GM18870 (cell line): ENCODE data around the gene RNF214.
"Not testable (repeated sequence)": the region's sequence is repeated elsewhere in the genome, so short reads cannot be mapped to it uniquely, and the experiment has no call there.

Source experiments
- ATAC-seq: cut with Tn5 transposase; IDR thresholded peaks from one replicate; pipeline ENCODE4 v1.9.1; 2021; ENCODE audit warnings: moderate library complexity; ENCODE audit not compliant: unreplicated experiment

Gene RNF214

DNA sequence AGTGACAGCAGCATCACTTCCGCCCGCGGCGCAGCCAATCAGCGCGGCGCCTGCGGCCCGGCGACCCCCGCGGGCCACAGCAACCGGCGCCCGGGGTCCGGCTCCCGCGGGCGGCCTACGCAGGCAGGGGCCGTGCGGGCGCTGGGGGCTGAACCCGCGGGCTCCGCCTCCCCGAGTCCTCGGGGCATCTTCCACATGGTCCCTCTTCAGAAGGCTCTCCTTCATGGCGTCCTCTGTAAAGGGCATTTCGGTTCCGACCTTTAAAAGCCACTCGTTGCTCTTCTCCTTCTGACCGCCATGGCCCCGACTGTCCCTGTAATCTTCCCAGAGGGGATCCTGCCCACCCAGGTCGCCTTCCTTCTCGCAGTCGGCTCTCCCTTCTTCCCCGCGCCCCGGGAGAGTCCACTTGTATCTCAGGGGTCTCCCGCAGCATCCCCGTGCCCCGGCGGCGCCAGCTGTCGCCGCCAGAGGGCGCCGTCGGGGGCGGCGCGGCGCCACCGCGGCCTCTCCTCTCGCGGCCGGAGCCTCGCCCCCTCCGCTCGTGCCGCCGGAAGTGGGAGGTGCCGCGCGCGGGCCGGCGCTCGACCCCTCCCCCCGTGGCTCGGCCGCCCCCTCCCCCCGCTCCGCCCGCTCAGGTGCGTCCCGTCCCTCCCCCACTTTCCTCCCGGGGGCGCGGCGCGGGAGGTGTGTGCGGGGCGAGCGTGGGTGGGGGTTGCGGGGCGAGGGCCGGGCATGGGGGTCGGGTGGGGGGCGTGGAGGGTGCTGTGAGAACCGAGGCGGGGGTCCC, at the start of gene RNF214:
Gene RNF214 (plus strand): TSS at position 580 of the 787 bp plus-strand sequence. CDS start 1,602 bp downstream, outside the sequence.
- ATAC-seq: peak; percentile 38

DNA sequence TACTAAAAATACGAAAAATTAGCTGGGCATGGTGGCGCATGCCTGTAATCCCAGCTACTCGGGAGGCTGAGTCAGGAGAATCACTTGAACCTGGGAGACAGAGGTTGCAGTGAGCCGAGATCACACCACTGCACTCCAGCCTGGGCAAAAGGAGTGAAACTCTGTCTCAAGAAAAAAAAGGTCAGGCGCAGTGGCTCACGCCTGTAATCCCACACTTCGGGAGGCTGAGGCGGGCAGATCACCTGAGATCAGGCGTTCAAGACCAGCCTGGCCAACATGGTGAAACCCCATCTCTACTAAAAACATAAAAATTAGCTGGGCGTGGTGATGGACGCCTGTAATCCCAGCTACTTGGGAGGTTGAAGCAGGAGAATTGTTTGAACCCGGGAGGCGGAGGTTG, 49.3 kb upstream of the RNF214 start:
- ATAC-seq: not testable (repeated sequence)

DNA sequence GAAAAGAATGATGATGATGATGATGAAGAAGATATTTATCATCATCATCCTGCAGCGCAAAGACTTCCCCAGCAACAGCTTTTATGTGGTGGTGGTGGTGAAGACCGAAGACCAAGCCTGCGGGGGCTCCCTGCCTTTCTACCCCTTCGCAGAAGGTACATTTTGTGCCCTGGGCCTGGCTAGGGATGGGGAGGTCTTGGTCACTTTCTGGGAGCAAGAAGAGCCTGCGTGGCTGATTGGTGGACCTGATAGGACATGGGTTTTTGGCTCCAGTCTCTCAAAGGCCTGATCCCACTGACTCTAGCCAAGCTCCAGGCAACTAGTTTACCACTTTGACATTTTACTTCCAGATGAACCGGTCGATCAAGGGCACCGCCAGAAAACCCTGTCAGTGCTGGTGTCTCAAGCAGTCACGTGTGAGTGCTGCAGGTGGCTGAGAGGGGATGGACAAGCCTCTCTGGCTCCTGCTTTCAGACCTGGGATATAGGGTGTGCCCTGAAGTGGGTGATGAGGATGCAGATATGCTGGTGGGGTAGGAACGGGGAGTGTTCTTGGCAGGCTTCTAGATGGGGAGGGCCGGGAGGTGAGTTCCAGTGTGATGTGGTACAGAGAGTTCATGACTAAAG, 48.6 kb upstream of the RNF214 start:
- no peak for ATAC-seq

DNA sequence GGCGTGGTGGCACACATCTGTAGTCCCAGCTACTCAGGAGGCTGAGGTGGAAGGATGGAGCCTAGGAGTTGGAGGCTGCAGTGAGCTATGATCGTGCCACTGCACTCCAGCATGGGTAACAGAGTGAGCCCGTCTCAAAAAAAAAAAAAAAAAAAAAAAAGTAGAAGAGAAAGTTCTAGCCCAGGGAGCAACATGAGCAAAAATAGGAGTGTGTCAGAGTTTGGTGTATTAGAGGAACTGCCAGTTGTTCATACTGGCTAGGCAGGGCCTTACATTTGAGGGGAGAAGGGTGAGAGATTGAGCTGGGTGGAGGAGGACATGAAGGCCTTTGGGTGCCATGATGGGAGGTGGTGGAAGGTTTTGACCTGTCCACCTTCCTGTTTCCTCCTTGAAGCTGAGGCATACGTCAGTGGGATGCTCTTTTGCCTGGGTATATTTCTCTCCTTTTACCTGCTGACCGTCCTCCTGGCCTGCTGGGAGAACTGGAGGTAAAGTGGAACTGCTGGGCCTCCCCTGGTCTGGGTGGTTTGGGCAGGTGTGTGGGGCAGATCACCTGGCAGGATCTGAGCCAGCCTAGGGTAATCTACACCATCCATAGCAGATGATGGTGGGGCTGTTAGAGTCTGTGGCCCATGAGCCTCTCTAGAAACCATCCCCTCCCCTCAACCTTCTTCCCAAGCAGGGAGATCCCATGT, 46.6 kb upstream of the RNF214 start:
- ATAC-seq: no peak

DNA sequence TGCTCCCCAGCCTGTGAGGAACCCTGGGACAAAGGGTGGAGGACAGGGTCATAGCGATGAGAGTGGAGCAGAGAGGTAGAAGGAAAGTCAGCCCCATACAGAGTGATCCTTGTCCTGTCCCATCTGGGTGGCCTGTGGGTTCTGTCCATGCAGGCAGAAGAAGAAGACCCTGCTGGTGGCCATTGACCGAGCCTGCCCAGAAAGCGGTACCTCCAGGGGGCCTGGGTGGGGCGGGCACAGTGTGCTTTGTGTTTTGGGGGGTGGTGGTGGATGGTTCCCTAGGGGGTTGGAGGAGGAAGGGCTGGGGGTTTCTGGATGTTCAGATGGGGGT, 46.1 kb upstream of the RNF214 start:
- no peak for ATAC-seq

DNA sequence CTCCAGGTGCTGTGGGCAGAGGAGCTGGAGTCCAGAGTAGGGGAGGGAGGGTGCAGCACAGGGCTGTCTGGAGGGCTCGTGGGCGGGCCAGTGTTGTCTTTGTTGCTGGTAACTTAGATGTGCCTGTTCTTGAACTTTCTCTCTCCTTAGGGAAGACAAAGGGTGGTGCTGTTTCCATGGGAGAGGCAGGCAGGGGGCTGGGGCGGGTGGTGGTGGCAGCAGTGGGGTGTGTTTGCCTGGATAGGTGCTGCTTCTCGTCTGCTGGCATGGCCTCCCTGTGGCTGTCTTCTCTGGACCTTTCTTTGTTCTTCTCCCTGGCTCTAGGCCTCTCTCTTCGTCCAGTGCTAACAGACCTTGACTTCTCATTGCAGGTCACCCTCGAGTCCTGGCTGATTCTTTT, 45.5 kb upstream of the RNF214 start:
- ATAC-seq: no peak

DNA sequence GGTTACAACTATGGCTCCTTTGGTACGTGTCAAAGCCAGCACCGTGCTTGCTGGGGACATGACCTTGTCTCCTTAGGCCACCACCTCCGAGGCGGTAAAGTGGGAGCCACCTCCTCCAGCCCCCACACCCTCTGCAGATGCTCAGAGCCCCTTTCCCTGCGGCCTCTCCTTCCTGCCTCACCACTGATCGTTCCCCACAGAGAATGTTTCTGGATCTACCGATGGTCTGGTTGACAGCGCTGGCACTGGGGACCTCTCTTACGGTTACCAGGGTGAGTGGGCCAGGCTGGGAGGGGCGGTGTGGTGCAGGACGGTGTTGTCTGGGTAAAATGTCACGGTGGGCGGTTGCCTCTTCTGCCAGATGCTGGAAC, 45.1 kb upstream of the RNF214 start:
- no peak for ATAC-seq

DNA sequence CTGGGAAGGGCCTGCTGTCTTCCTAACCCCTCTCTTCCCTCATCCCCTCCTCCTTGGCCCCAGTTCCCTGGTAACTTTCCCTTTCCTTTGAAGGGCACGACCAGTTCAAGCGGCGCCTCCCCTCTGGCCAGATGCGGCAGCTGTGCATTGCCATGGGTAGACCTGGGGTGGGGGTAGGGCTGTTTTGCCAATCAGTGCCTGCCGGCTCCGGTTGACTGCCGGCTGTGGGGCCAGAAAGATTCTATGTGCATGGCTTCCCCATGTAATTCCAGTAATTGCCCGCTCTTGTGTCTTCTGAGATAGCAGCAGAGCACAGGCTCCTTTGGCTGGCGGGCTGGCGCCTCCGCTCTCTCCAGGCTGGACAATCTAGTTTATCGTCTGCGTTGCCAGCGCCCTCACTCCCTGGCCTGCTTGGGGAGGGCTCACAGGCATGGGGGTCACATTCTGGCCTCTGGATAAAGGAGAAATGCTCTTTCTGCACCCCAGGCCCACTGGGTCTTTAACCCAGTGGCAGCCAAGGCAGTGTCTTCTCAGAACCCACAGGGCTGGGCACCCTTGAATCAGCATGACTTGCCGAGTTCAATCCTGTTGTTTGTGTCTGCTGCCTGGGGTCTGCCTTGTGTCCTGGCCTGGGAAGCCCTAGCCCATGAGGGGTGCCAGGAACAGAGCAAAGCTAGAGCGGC, 44.5 kb upstream of the RNF214 start:
- no peak for ATAC-seq

DNA sequence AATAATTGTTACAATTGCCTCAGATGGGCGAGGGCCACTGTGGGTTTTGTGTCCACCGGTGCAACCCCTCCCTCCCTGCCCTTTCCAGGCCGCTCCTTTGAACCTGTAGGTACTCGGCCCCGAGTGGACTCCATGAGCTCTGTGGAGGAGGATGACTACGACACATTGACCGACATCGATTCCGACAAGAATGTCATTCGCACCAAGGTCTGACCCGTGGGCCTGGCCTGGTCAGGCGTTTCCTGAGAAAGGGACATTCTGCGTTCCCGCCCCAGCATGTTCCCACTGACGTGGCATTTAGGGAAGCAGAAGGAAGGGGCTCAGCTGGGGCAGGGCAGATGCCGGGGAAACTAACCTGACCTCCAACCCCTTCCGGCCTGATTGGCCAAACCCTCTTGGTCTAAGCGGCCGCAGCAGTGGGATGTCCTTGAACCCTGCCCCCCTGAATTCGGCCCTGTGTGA, 43.8 kb upstream of the RNF214 start:
- no peak for ATAC-seq

DNA sequence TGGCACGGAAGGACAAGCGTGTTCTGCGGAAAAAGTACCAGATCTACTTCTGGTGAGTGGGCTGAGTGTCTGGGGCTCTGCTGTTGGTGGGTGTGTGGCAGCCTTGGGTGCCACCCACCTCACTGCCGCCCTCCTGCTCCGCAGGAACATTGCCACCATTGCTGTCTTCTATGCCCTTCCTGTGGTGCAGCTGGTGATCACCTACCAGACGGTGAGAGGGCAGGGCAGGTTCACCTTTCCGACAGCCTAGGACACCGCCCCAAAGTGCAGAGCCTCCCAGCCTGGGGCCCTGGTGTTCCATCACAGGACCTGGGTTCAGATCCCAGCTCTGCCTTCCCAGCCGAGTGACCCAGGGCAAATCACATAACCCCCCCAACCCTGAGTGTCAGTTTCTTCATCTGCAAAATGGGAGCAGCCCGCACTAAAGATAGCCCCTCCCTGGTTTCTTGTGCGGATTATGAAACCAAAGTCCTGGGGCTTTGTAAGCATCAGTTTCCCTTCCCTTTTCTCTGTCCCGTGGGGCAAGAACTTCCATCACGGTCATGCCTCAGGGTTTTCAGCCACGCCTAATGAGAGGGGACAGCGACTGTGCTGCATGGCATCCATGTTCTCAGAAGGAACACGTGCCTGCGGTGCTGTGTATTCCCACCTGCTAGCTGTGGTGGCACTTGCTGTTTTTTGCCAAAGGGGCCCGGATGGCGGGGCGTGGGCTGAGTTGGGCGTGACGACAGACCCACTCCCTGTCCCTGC, 43.1 kb upstream of the RNF214 start:
- no peak for ATAC-seq

DNA sequence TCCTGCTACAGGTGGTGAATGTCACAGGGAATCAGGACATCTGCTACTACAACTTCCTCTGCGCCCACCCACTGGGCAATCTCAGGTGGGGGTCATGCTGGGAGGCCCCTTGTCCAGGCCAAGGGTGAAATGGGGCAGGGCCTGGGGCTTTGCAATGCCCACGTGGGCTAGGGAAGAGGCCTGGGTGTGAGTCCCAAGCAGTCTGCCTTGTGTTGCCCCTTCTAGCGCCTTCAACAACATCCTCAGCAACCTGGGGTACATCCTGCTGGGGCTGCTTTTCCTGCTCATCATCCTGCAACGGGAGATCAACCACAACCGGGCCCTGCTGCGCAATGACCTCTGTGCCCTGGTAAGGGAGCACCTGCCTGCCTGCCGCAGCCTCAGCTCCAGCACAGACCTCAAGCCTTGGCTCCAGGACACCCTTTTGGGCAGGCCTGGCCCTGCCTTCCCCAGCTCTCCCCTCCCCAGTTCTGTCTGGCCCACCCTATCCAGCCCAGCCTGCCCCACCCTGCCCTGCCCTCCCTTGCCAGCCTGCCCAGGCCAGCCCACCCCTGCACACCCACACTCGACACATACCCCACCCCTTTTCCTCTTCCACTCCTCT, 42.4 kb upstream of the RNF214 start:
- ATAC-seq: no peak

DNA sequence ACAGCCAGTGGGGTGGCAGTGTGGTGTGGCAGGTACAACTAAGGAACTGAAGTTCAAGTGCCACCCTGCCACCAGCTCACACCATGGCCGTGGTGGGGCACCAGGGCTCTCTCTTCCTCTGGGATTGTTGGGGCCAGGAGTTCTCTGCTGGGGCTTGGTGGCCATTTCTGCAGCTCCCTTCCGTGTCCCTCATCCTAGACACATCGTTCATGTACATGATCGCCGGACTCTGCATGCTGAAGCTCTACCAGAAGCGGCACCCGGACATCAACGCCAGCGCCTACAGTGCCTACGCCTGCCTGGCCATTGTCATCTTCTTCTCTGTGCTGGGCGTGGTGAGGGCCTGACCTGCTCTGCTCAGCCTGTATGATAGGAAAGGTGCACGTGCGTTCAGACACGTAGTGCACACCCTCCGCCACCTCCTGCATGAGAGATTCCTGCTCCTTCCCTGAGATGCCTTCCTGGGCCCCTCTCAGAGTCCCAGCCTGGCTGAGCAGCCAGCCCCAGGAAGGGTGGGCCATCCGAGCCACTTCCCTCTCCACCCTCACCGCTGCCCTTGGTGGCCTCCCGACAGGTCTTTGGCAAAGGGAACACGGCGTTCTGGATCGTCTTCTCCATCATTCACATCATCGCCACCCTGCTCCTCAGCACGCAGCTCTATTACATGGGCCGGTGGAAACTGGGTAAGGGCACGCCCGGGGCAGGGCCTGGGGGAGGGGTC, 40.6 kb upstream of the RNF214 start:
- no peak for ATAC-seq

DNA sequence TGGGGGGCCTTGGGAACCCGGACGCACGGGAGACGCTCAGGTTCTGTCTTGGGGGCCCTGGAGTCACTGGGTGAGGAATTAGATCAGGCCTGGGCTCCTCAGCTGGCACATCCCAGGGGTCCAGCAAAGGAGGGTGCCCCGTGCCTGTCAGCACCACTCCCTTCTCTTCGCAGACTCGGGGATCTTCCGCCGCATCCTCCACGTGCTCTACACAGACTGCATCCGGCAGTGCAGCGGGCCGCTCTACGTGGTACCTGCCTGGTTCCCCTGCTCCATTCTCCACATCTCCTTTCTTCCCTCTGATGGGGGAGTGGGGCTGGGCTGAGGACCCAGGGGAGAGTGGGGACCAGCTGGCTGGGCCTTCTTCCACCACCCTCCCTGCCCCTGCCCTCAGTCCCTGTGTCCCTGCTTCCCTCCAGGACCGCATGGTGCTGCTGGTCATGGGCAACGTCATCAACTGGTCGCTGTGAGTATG, 40.0 kb upstream of the RNF214 start:
- no peak for ATAC-seq

DNA sequence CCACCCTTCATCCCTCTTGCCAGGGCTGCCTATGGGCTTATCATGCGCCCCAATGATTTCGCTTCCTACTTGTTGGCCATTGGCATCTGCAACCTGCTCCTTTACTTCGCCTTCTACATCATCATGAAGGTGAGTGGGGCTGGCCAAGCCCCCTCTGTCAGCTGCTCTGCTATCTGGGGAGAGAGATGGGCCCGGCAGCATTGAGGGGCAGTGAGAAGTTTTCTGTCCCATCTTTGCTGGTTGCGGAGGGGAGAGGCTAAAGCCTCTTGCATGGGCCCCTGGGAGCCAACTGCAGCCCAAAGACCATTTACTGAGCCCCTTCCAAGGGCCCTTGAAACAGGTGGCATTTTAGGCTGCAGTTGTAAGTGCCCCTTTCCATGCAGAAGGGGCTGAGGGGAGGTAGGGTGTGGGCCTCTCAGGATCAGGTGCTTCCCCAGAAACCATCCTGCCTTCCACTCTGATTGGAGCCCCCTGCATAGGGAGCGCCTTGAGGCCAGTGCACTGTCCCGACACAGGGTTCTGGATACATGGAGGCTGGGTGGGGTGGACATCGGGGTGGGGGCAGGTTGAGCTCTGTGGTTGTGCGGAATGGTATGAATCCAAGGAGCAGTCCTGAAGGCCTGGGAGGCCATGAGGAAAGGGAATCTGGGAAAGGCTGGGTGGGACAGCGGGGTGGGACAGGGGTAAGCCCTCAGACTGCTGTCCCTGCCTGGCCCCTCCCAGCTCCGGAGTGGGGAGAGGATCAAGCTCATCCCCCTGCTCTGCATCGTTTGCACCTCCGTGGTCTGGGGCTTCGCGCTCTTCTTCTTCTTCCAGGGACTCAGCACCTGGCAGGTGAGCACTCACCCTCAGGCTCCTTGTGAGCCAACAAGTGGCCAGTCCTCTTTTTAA, 39.1 kb upstream of the RNF214 start:
- ATAC-seq: no peak

DNA sequence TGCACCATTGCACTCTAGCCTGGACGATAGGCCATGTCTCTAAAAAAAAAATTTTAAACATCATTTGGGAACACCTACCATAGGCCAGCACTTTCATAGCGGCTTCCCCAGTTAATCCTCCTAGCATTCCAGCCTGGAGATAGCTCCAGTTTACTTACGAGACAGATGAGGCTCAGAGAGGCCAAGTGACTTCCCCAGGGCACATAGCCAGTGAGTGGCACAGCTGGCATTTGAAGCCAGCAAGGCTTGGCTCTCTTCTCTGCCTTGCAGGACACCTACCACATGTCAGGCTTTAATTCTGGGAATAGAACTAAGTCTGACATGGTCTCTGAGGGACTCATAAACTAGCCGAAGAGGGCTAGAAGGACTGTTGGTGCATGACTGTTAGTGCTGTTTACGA, 38.2 kb upstream of the RNF214 start:
- ATAC-seq: no peak

DNA sequence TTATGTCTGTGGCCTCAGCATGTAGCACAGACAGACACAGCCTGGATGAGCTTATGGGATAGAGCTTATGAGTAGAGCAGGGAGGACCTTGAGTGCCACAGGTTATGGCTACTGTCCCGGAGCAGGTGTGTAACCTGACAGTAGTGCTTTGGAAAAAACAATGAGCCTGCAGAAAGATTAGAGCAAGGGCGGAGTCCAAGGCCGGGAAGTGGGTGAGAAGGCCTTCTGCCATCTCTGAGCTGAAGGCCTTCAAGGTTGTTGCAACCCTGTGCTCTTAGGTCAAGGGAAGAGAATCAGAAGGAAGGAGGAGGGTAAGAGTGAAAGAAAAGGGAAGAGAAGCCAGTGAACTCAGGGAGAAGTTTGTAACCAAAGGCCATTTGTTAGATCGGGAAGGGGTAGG, 37.2 kb upstream of the RNF214 start:
- no peak for ATAC-seq

DNA sequence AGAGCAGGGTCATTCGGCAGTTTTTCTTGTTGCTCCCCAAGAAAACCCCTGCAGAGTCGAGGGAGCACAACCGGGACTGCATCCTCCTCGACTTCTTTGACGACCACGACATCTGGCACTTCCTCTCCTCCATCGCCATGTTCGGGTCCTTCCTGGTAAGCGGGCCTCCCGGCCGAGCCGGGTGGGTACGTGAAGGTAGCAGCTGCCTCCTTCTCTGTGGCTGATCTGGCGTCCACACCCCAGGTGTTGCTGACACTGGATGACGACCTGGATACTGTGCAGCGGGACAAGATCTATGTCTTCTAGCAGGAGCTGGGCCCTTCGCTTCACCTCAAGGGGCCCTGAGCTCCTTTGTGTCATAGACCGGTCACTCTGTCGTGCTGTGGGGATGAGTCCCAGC, 36.7 kb upstream of the RNF214 start:
- no peak for ATAC-seq

DNA sequence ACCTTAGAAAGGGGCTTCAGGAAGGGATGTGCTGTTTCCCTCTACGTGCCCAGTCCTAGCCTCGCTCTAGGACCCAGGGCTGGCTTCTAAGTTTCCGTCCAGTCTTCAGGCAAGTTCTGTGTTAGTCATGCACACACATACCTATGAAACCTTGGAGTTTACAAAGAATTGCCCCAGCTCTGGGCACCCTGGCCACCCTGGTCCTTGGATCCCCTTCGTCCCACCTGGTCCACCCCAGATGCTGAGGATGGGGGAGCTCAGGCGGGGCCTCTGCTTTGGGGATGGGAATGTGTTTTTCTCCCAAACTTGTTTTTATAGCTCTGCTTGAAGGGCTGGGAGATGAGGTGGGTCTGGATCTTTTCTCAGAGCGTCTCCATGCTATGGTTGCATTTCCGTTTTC, 35.5 kb upstream of the RNF214 start:
- no peak for ATAC-seq
